C4-2B (cell line): ENCODE measurements around the gene ITGA8.

Source experiments
- ZFX ChIP-seq: fragments of 450-650 bp; IDR thresholded peaks from 2 replicates; pipeline ENCODE4 v1.6.1; 2017
- TF ChIP-seq, protein P1 (sequence below): fragments of 450-650 bp; conservative IDR thresholded peaks from 2 replicates; pipeline ENCODE4 v1.5.1; 2017; ENCODE audit warnings: mild to moderate bottlenecking

DNA sequence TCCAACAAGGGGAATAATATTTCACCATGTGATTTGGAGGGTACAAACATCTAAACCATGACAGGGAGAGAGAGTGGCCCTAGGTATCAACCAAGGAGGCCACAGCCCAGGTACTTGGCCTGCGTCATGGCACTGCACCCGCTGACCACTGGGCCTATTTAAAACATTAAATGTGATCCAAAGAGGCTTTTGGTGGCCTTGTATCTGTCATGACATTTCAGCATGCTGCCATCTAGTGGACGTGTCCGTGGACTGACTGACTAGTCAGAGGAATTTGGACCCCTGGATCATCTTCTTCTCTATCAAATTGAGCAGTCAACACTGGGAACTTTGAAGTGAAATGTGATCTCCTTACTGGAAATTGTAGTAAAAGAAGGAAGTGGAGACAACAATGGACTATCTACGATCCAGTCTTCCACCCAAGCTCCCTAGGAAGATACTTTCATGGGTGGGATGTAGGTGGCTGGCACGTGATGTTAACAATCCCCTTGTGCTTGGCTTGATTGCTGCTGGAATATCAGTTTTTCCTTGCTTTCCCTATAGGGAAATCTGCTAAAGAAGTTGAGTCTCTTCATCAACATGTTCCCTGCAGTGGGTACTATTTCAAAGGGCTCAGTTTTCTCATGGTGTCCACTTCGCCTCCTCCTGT is 24.6 kb upstream of the ITGA8 start:
- TF ChIP-seq, protein P1, sequence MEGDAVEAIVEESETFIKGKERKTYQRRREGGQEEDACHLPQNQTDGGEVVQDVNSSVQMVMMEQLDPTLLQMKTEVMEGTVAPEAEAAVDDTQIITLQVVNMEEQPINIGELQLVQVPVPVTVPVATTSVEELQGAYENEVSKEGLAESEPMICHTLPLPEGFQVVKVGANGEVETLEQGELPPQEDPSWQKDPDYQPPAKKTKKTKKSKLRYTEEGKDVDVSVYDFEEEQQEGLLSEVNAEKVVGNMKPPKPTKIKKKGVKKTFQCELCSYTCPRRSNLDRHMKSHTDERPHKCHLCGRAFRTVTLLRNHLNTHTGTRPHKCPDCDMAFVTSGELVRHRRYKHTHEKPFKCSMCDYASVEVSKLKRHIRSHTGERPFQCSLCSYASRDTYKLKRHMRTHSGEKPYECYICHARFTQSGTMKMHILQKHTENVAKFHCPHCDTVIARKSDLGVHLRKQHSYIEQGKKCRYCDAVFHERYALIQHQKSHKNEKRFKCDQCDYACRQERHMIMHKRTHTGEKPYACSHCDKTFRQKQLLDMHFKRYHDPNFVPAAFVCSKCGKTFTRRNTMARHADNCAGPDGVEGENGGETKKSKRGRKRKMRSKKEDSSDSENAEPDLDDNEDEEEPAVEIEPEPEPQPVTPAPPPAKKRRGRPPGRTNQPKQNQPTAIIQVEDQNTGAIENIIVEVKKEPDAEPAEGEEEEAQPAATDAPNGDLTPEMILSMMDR, result peak; percentile 83
- TF ChIP-seq ZFX, result no peak
